Left kidney (tissue), 8 donors: Measurements from ENCODE around the gene CENPS. TPM values are rescaled to one million over a fixed set of nuclear protein-coding genes. Genes with fewer than 3 reads are reported as not detected.

ENCODE experiments used
- DNase-seq: peaks from one replicate; pipeline ENCODE4 v3.0.0-alpha.2; 2013
- long read RNA-seq, 8 donors: transcript quantifications; one replicate each; lab custom pipeline, GENCODE V29; 2026
- polyA plus RNA-seq: library from polyadenylated mRNA; unstranded; fragments of 120-200 nt; gene quantifications from one replicate; pipeline ENCODE4 v1.2.1, GENCODE V29; 2013; ENCODE audit not compliant: insufficient read length

Gene CENPS
- 35.7 TPM for polyA plus RNA-seq
- long read RNA-seq, donor 1, transcript CENPS-201 (5 exons, 896 nt) = minor isoform, 8 of 22 reads
- long read RNA-seq, donor 1, transcript CENPS-204 (5 exons, 914 nt) = major isoform, 14 of 22 reads
- long read RNA-seq, donor 1, partial matches to known transcripts = 0 of 22 reads
- long read RNA-seq, donor 1, other reads (novel, unspliced or antisense) = 0 of 22 reads
- long read RNA-seq, donor 2, transcript CENPS-204 (5 exons, 914 nt) = major isoform, 14 of 24 reads
- long read RNA-seq, donor 2, transcript CENPS-201 (5 exons, 896 nt) = minor isoform, 5 of 24 reads
- long read RNA-seq, donor 2, partial matches to known transcripts = 5 of 24 reads
- long read RNA-seq, donor 2, other reads (novel, unspliced or antisense) = 0 of 24 reads
- long read RNA-seq, donor 3, transcript CENPS-201 (5 exons, 896 nt) = minor isoform, 6 of 13 reads
- long read RNA-seq, donor 3, transcript CENPS-204 (5 exons, 914 nt) = major isoform, 7 of 13 reads
- long read RNA-seq, donor 3, partial matches to known transcripts = 0 of 13 reads
- long read RNA-seq, donor 3, other reads (novel, unspliced or antisense) = 0 of 13 reads
- long read RNA-seq, donor 4, partial matches to known transcripts = 0 of 3 reads
- long read RNA-seq, donor 4, other reads (novel, unspliced or antisense) = 0 of 3 reads
- long read RNA-seq, donor 5, transcript CENPS-201 (5 exons, 896 nt) = minor isoform, 12 of 31 reads
- long read RNA-seq, donor 5, transcript CENPS-204 (5 exons, 914 nt) = major isoform, 18 of 31 reads
- long read RNA-seq, donor 5, partial matches to known transcripts = 0 of 31 reads
- long read RNA-seq, donor 5, other reads (novel, unspliced or antisense) = 0 of 31 reads
- long read RNA-seq, donor 6, transcript CENPS-204 (5 exons, 914 nt) = major isoform, 13 of 20 reads
- long read RNA-seq, donor 6, transcript CENPS-201 (5 exons, 896 nt) = minor isoform, 7 of 20 reads
- long read RNA-seq, donor 6, partial matches to known transcripts = 0 of 20 reads
- long read RNA-seq, donor 6, other reads (novel, unspliced or antisense) = 0 of 20 reads
- long read RNA-seq, donor 7, transcript CENPS-201 (5 exons, 896 nt) = major isoform, 9 of 21 reads
- long read RNA-seq, donor 7, transcript CENPS-204 (5 exons, 914 nt) = major isoform, 9 of 21 reads
- long read RNA-seq, donor 7, partial matches to known transcripts = 0 of 21 reads
- long read RNA-seq, donor 7, other reads (novel, unspliced or antisense) = 0 of 21 reads
- long read RNA-seq, donor 8, transcript CENPS-204 (5 exons, 914 nt) = major isoform, 7 of 11 reads
- long read RNA-seq, donor 8, partial matches to known transcripts = 0 of 11 reads
- long read RNA-seq, donor 8, other reads (novel, unspliced or antisense) = 0 of 11 reads

DNA sequence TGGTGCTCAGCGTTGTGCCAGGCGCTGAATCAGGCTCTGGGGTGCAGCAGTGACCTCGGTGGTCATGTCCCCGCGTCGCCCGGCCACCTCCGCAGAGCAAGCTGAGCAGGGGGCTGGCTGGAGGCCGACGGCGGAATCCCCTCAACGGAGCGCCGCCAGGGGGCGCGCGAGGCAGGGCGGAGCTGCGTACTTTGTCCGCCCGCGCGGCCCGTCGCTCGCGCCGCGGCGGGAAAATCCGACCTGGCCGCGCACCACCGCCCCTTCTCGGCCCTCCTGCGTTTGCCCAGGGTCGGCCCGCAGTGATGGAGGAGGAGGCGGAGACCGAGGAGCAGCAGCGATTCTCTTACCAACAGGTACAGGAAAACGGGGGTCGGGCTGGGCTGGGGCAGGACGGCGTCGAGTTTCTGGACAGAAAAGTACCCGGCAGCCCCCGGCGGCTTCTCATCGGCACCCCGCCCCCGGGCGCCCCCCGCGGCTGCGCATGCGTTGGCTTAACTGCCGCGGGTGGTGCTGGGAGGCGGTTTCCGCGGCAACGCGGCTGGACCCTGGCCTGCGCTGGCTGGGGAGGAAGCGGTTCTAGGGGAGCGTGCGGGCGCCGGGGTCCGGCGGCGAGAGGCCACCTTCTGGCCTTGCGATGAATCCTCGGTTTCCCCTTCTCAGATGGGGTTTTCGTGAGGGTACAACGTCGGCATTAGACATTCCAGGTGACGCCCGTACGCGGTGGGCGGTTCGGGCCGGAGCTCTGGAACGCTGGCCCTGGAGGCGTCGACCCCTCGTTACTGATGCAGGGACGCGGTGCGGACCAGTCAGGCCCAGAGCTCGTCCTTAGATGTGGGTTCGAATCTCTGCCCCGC, at the start of gene CENPS:
CENPS (plus strand) TSS at position 218 of the 854 bp plus-strand sequence; CDS start at position 303, 85 bp downstream.
- DNase-seq = peak; percentile 93

DNA sequence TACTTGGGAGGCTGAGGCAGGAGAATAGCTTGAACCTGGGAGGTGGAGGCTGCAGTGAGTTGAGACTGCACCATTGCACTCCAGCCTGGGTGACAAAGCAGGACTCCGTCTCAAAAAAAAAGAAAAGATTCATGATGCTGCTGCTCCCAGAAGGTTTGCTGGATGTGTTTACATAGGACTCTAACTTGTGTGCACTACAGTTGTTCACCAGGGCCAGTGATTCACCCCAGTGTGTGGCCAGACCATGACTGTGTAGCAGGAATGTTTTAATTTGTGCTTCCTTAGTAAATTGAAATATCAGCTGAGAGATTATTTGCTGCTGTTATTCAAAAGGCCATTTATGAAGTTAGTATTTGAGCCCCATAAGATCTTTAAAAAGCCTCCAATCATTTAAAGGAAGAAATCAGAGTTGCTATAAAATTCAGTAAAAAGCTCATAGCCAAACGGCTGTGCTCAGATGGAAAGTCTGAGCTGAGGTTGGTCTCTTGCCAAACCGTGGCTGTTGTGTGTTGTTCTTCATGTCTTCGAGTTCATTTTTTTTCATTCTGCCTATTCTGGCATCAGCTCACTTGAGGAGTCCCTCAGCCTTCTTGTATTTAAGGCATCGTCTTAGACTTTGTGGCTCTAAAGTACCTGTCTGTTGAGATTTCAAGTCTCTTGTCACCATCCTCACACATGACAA, 49.5 kb upstream of the CENPS start:
- DNase-seq = no peak

DNA sequence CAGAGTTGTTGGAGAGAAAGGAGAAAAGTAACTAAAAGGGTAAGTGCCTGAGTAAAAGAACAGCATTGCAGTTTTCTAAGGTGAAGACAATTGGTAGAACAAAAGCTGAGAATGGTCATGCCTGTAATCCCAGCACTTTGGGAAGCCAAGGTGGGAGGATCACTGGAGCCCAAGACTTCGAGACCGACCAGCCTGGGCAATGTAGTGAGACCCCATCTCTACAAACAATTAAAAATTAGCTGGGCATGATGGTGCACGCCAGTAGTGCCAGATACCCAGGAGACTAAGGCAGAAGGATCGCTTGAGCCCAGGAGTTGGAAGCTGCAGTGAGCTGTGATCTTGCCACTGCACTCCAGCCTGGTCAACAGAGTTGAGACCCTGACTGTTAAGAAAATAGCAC, 46.6 kb upstream of the CENPS start:
- DNase-seq = no peak

DNA sequence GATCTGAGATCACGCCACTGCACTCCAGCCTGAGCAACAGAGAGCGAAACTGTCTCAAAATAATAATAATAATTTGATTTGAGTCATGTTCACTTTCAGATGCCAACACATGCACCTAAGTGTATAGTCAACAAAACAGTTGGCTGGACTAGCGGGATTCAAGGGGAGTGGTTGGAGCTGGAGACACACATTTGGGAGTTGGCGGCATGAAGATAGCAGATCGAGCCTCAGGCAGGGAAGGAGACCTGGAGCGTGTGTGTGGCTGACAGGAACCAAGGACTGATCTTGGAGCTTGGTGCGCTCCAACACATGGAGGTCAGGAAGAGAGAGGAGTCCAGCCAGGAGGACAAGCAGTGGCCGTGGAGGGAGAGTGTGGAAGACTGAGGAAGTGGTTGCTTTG, 46.0 kb upstream of the CENPS start:
- no peak for DNase-seq

DNA sequence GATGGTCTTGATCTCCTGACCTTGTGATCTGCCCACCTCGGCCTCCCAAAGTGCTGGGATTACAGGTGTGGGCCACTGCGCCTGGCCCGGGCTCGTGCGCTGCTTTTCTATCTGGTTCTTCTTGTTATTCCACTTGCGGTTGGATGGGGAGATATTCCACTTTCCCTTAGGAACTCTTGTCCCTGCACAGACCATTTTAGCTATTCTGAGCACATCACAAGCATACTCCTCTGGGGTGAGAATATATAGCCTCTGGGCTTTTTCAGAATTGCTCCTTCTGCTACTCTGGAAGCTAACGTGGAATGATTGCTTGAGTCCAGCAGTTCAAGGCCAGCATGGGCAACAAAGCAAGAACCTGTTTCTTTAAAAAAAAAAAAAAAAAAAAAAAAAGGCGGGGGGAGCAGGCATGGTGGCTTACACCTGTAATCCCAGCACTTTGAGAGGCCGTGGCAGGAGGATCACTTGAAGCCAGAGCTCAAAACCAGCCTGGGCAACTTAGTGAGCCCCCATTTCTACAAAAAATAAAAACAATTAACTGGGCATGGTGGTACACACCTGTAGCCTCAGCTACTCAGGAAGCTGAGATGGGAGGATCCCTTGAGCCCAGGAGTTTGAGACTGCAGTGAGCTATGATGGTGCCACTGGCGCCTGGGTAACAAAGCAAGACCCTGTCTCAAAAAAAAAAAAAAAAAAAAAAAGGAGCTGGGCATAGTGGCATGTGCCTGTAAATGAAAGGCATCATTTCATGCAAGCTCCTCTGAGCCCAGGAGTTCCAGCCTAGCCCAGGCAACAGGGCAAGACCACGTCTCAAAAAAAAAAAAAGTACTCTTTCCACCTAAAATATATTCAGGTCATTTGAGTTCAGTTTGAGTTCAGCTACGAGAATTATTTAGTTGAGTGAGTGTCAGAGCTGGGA, 43.2 kb upstream of the CENPS start:
- DNase-seq = no peak

DNA sequence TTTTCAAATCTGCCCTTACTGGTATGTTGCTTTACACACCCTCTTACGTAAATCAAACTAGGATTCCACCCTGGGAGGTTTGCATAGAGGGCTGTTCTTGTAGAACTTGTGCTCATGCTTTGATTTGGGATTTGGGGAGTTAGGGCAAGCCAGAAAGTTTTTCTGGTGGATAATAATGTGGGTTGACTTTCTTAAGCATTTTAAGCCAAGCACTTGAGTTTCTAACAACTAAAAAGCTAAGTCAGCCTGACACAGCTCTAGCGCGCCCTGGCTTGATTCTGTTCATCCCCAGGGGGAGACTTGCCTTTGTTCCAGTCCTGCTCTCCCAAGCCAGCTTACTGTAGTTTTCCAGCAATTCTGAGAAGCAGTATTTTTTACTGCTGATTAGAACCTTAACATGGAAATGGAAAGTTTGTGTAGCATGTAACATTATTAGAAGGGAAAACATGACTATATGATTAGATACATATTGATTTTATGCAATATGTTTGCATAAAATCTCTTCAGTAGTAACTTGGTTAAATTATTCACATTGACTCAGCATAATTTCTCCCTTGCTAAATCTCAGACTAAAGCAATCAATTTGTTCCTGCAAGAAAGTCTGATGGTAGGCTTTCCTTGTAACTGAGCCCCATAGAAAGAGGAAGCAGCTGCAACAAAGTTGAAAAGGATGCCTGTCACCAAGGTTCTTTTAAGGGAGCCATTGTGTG, 42.4 kb upstream of the CENPS start:
- peak; percentile 24 for DNase-seq

DNA sequence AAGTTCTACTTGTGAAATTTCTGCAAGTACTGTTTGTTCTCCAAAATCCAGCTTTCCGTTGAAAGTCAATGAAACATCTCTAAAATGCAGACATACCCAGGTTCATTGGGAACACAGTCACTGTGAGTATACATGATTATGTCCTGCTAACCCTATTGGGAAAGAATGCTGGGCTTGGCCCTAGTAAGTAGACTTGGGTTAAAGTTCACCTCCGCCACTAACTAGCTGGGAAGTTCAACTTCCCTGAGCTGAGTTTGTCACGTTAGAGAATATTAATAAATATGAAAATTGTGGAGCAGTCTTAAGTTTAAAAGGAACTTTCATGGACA, 41.9 kb upstream of the CENPS start:
- no peak for DNase-seq

DNA sequence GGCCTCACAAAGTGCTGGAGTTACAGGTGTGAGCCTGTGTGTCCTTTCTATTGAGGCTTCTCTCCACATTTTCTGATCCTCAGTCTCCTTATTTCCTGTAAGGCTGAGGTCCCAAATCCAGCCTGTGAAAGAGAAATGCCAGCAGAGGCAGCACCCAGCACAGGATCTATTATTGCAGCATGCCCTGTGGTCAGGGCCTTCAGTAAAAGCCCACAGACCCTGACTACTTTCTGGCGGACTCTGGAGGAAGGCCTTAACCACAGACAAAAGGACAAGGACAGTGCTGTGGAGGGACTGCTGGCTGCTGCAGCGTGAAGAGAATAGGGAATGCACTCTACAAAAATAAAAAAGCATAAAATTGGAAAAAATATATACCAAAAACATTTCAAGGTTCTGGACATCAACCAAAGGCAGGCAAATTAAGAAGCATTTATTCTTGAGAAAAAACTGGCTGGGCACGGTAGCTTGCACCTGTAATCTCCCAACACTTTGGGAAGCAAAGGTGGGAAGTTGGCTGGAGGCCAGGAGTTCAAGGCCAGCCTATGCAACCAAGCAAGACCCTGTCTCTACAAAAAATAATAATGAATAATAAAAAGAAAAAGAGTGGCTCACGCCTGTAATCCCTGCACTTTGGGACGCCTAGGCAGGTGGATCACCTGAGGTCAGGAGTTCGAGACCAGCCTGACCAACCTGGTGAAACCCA, 40.8 kb upstream of the CENPS start:
- no peak for DNase-seq

DNA sequence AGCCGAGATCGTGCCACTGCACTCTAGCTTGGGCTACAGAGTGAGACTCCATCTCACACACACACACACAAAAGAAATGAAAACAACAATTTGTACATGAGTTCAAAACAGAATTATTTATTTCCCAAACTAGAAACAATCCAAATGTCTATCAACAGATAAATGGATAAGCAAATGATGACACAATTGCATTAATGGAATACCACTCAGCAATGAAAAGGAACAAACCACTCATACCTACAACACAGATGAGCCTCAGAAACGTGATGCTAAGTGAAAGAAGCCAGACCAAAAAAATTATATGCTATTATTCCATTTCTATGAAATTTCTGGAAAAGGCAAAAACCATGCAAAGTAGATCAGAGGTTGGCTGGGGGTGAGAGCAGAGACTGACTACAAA, 33.4 kb upstream of the CENPS start:
- no peak for DNase-seq

DNA sequence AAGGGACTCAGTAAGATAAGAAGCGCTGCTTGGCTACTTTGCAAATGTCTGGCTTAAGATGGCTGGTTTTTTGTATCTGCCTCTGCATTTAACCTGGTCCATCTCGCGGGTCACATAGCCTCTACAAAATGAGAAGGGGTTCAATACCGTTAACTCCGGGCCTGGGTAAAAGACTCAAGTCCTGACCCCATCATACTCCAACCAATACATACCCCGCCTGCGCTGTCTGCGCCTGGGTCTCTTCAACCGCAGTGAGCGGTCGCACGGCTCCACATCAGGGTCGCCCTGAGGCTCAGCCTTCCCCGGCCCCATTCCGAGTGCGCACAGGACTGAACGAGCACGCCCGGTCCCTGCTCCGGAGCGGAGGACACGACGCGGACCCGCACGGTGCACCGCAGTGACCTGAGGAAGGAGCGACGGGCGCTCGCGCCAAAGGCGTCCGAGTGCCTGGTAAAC, 31.9 kb upstream of the CENPS start:
- DNase-seq = no peak

DNA sequence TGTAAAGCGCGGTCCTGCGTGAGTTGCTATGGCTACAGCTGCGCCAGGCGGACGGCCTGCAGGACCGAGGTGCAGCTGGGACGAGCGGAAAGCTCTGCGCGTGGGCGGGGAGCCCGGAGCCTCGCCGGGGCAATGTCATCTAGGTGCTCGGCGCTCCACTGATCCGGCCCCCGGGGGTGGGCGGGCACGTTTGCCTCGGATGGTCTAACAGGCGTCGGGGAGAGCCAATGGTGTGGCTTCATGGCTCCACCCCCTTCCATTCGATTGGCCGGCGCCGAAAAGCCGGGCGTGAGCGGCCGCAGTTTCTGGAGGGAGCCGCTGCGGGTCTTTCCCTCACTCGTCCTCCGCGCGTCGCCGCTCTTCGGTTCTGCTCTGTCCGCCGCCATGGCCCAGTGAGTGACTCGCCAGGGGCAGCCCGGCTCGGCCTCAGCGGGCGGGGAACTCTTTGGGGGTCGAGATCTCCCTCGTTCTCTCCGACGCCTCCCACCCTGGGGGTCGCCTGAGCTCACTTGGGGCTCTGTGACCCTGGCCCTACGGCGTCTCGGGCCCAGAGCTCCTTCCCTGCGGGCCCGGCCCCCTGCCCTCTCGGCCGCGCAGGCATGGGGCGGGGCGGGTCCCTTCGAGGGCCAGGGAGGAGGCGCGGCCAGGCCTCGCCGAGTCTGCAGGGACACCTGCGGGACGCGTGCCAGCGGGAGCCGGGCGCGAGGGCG, 31.3 kb upstream of the CENPS start, which contains the start of gene PGD:
PGD (plus strand) TSS at position 331 of the 710 bp plus-strand sequence; CDS start at position 385, 54 bp downstream.
- DNase-seq = peak; percentile 97

DNA sequence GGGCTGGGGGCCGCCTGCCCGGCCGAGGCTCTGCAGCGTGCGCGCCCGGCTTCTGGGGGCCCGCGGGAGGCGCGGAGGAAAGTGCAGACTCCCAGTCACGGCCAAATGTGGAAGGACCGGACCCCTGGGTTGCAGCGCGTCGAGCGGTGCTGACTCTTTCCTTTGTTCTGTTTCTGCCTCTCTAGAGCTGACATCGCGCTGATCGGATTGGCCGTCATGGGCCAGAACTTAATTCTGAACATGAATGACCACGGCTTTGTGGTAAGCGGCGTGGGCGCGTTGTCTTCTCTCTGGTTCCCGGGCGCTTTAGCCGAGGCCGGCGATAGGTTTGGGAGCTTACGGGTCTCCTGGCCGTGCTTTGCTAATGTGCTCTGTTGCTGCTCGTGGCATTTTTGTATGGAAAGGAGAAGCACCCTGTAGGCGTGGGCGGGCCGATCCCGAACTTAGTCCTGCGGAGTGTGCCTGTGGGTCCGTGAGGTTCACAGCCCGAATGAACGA, 30.7 kb upstream of the CENPS start:
- no peak for DNase-seq

DNA sequence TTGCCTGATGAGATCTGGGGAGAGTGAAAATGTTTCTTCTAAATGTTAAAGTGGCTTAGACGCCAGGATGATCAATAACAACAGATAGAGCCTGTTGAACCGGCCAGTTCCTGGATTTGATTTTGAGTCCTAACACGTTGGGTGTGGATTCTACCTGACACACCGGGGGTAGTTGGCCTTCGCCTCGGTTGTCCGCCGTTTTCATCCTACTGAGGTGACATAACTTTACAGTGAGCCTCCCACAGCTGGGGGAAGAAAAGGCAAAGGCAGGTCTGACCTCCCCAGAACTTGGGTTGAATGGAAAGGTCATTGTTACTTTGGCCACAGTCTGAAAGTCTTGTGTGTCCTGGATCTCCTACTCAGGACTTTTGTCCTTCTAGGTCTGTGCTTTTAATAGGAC, 30.2 kb upstream of the CENPS start:
- DNase-seq = no peak

DNA sequence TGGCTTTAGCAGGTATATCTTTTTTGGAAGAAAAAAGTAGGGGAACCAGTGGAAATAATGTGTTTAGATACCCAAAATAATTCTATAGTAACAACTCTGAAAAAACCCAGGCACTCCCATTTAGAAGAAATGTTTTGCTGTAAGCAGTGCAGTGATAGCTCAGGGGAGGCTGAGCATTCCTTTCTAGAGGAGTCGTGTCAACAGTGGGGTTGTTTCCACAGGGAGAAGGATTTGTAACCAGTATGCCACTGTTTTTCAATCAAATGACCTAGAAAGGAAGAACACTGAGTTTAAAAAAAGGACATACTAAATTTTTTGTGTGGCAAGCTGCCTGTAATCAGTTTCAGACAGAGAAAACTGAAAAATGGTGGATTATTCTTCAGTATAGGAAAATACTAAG, 29.0 kb upstream of the CENPS start:
- DNase-seq = no peak

DNA sequence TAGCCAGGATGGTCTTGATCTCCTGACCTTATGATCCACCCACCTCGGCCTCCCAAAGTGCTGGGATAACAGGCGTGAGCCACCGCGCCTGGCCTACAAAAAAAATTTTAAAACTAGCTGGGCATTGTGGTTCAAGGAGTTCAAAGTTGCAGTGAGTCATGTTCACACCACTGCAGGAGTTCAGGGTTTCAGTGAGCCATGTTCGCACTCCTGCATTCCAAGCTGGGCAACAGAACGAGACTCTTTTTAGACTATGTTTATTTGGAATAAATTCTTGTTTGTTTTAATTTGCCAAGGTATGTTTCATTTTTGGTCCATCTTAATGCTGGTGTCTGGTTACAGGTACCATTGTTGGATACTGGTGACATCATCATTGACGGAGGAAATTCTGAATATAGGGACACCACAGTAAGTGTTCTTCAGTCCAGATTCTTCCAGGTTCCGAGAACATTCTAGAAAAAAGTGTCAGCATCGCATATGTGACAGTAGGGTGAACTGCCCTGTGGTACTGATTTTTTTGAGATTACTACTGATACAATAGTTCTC, 27.4 kb upstream of the CENPS start:
- no peak for DNase-seq

DNA sequence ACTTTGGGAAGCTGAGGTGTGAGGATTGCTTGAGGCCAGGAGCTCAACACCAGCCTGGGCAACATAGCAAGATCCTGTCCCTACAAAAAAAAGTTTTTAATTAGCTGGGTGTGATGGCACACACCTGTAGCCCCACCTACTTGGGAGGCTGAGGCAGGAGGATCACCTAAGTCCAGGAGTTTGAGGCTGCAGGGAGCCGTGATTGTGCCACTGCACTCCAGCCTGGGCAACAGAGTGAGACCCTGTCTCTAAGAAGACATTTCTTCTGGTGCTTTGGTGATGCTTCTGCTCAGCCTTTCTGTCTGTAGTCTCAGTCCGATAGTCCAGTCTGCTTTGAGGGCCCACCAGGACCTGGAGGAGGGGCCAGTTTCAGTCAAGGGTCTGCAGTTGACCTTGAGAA, 23.0 kb upstream of the CENPS start:
- DNase-seq = no peak
